GM21381 (cell line): ENCODE measurements around the gene ELMOD1.
"Not testable (repeated sequence)": the region's sequence is repeated elsewhere in the genome, so short reads cannot be mapped to it uniquely, and the experiment has no call there.

ENCODE experiments used
- ATAC-seq: cut with Tn5 transposase; IDR thresholded peaks from one replicate; pipeline ENCODE4 v1.9.1; 2021; ENCODE audit warnings: mild to moderate bottlenecking, moderate library complexity; ENCODE audit not compliant: unreplicated experiment

ELMOD1 gene

GRCh38 chr11:107590460-107591377, at the start of gene ELMOD1:
Gene ELMOD1 (plus strand): TSS chr11:107591147. CDS start chr11:107618190, 27,043 bp downstream.
- peak; percentile 57 for ATAC-seq

GRCh38 chr11:107545101-107545514, 45.8 kb upstream of the ELMOD1 start:
- no peak for ATAC-seq

GRCh38 chr11:107547961-107548360, 43.0 kb upstream of the ELMOD1 start:
- no peak for ATAC-seq

GRCh38 chr11:107549253-107549953, 41.5 kb upstream of the ELMOD1 start:
- ATAC-seq, result peak; percentile 62

- ATAC-seq, result no peak
These were observed 41.0 kb upstream of the ELMOD1 start for GRCh38 chr11:107549954-107550285.

- ATAC-seq, result no peak
These were observed 40.6 kb upstream of the ELMOD1 start for GRCh38 chr11:107550304-107550703.

- no peak for ATAC-seq
These were observed 29.3 kb upstream of the ELMOD1 start for GRCh38 chr11:107561688-107562087.

- no peak for ATAC-seq
These were observed 28.2 kb upstream of the ELMOD1 start for GRCh38 chr11:107562647-107563208.

GRCh38 chr11:107563702-107564101, 27.2 kb upstream of the ELMOD1 start:
- peak; percentile 28 for ATAC-seq

GRCh38 chr11:107564877-107565218, 26.1 kb upstream of the ELMOD1 start:
- ATAC-seq, result peak; percentile 4

- ATAC-seq, result peak; percentile 77
These were observed 25.6 kb upstream of the ELMOD1 start, which contains the start of gene ALKBH8 for GRCh38 chr11:107565219-107565937. Gene ALKBH8 (minus strand): TSS chr11:107565735. CDS start chr11:107560893, 4,842 bp downstream.

- not testable (repeated sequence) for ATAC-seq
These were observed 24.9 kb upstream of the ELMOD1 start for GRCh38 chr11:107565955-107566501.

- ATAC-seq, result no peak
These were observed 24.4 kb upstream of the ELMOD1 start for GRCh38 chr11:107566569-107566968.

- ATAC-seq, result no peak
These were observed 23.1 kb upstream of the ELMOD1 start for GRCh38 chr11:107567739-107568335.

GRCh38 chr11:107570015-107570414, 20.9 kb upstream of the ELMOD1 start:
- no peak for ATAC-seq

GRCh38 chr11:107573438-107573837, 17.5 kb upstream of the ELMOD1 start:
- no peak for ATAC-seq

GRCh38 chr11:107576497-107577345, 14.2 kb upstream of the ELMOD1 start:
- ATAC-seq, result not testable (repeated sequence)

- ATAC-seq, result no peak
These were observed 13.6 kb upstream of the ELMOD1 start for GRCh38 chr11:107577346-107577711.

- ATAC-seq, result not testable (repeated sequence)
These were observed 11.8 kb upstream of the ELMOD1 start for GRCh38 chr11:107579169-107579568.
